GM21360 (cell line): ENCODE measurements around the gene MRPS14.
A peak's percentile ranks its signal among the peaks of the same experiment; 100 is the strongest.

Source experiments
- ATAC-seq: cut with Tn5 transposase; IDR thresholded peaks from one replicate; pipeline ENCODE4 v1.9.1; 2021; ENCODE audit warnings: mild to moderate bottlenecking, moderate library complexity; ENCODE audit not compliant: unreplicated experiment

Gene MRPS14

GRCh38 chr1:174988986-174989385 lies 34.2 kb downstream of the MRPS14 start:
- no peak for ATAC-seq

GRCh38 chr1:174988539-174988938 lies 34.7 kb downstream of the MRPS14 start:
- ATAC-seq, result no peak

- ATAC-seq, result no peak
Measured at GRCh38 chr1:174984952-174985351, 38.3 kb downstream of the MRPS14 start.

DNA sequence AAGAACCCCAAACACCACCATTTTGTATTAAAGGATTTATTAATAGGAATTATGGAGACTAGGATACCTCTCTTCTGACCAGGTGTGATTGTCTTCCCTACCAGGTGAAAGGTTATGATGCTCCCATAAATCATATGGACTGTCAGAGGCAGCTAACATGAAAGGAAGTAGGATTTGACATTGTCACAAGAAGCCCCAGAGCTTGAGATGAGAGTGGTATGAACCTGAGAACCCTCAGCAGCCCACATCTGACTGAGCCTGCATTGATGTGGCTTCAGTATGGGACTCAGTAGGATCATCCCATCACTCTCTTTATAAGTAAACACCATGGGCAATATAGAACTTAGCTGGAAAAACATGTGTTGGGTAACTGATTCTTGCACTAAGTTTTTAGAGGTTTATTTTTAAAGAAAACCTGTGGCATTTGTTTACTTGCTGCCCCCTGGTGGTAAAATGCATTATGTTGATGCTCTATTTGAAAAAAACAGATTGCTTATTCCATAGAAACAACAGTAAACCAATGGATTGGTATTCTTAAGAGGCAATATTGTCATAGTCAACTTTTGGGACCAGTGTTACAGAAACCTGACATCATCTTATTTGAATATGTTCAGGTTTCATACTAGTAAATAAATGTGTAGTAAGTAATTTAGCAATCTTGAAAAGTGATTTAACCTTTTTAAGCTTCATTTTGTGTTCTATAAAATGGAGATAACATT lies 40.1 kb downstream of the MRPS14 start:
- ATAC-seq, result no peak

DNA sequence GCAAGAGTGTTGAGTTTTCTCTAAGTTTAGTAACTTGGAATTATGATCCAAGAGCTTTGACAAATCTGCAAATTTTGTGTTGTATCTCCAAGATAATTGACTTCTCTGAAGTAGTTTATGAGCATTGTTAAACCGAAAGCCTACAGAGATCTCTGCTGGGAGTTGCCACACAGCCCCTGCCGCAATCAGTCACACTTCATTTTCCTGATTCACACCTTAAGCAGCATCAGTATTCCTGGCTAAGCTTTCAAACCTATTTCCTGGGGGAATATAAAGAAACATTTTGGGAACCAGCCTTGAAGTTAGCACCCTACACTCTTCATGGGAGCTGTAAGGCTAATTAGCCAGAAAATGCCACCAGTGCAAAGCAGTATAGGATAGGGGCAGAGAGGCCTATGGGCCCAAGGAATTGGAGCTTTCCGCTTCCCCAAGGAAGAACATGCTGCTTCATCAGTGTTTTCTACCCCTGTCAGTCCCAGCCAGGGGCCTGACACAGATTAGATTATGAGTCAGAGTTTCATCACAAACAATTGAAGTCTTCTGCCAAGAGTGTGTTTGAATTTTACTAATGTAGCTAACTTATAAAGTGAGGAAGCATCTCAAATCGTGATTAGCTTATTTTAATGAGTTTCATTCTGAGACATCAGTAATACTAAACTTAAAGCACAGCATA lies 46.7 kb downstream of the MRPS14 start:
- ATAC-seq, result no peak

GRCh38 chr1:174975764-174976163 lies 47.5 kb downstream of the MRPS14 start:
- no peak for ATAC-seq

DNA sequence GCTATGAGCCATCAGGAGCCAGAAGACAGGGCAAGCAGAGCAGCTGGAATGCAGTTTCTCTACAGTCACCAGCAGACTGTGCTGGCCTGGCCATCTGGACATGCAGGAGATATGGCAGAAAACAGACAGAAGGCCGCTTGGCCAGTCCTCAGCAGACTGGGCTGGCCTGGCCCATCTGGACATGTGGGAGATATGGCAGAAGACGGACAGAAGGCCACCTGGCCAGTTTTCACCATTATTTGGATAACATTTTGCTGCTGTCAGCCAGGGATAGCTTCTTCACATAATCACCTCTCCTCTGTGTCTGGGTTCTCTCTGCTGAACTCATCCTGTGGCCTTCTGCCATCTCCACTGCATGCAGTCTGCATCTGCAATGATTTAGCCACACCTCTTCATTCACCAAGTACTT lies 48.5 kb downstream of the MRPS14 start:
- ATAC-seq, result no peak

GRCh38 chr1:174971902-174972301 lies 51.3 kb downstream of the MRPS14 start:
- ATAC-seq, result no peak

- no peak for ATAC-seq
Measured at GRCh38 chr1:174971466-174971865, 51.8 kb downstream of the MRPS14 start.

GRCh38 chr1:174969977-174970376 lies 53.2 kb downstream of the MRPS14 start:
- no peak for ATAC-seq

GRCh38 chr1:174968750-174969244 lies 54.4 kb downstream of the MRPS14 start:
- peak; percentile 65 for ATAC-seq

GRCh38 chr1:174967845-174968705 lies 55.1 kb downstream of the MRPS14 start:
- no peak for ATAC-seq

DNA sequence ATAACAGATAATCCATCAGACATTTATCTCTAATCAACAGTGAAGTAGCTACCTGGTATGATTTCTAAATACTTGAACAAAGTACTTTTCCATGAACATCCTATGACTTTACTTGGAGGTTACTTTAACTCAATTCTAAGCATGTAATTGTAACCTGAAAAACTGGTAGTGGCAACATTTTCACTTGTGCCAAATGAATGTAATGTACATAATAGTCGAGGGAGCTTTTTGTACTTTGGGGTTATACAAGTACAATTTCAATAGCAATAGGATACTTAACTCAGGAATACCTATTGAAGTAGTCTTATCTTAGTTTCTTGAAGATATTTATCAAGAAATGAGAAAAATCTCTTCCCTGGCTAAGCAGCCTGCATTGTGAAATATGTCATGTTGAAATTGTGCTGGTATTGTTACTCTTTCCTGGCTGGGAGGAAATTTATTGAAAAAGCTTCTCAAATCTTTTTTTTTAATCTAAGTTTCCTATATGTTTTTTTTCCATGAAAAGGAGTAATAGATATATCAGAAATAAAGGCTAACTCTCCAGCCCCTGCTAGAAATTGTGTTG lies 57.1 kb downstream of the MRPS14 start:
- ATAC-seq, result no peak

GRCh38 chr1:174965362-174966007 lies 57.7 kb downstream of the MRPS14 start:
- no peak for ATAC-seq

GRCh38 chr1:174964972-174965361 lies 58.3 kb downstream of the MRPS14 start:
- ATAC-seq, result no peak

DNA sequence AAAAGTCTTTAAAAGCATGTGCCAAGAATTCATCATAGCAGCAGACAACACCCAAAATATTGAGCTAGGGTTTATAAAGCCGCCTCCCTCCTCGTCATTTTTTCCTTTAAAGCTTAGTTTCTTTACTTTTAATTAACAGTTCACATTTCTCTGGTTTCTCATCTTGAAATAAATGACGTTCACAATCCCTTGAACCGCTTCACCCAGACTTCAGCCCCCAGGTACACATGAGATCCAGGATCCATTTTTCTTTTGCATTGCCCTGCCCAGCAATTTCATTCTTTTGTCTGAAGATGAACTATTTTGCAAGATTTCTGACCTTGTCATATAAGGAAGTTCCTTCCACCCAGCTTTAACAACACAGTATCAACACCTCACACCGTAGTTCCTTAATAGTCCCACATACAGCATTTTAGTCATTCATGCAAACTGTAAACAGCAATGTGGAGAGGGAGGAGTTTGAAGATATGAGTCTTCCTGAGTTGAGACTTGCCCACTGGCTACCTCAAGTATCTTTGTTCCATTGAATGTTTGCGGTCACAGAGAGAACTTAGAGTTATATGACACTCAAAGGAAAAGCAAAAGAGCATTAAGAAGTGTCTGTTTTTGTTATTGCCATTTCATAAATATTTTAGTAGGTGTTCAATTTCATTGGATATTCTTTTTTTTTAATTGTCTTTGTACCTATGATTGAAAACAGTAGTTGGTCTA lies 58.8 kb downstream of the MRPS14 start:
- ATAC-seq, result no peak

GRCh38 chr1:174963529-174964125 lies 59.6 kb downstream of the MRPS14 start:
- ATAC-seq, result no peak
